A549 treated with DMSO at 1 μM for 4 hours (cell line): ENCODE results near the gene GABRB1. TPM values are rescaled to one million over a fixed set of nuclear protein-coding genes. Genes with fewer than 3 reads are reported as not detected.

ENCODE experiments used
- total RNA-seq: library from RNA; stranded (reverse); fragments of 200-300 nt; extraction: Qiagen RNA extraction; gene quantifications from 5 replicates; pipeline ENCODE4 v1.2.3, GENCODE V29; 2022; ENCODE audit warnings: low read depth

The GABRB1 gene
- total RNA-seq: not detected in 5 replicates

GRCh38 chr4:47031011-47031678, at the start of gene GABRB1:
Gene GABRB1 (plus strand): TSS chr4:47031567.

GRCh38 chr4:46993075-46994006, 38.0 kb upstream of the GABRB1 start, which contains the start of gene GABRA4:
Gene GABRA4 (minus strand): TSS chr4:46993581. CDS start chr4:46993424, 157 bp downstream.

GRCh38 chr4:47463235-47463956, 432.0 kb downstream of the GABRB1 start, which contains the start of gene COMMD8:
Gene COMMD8 (minus strand): TSS chr4:47463702. CDS start chr4:47463651, 51 bp downstream.

Other genes with a start within 250 kb of the GABRB1 start
- gene COX7B2, start 122.3 kb upstream of the GABRB1 start, total RNA-seq: not detected in 5 replicates
- not detected in 5 replicates for gene GABRA4, start 38.0 kb upstream of the GABRB1 start, total RNA-seq